Measurements from ENCODE around the gene ZSWIM9. TPM values are rescaled to one million over a fixed set of nuclear protein-coding genes. Genes with fewer than 3 reads are reported as not detected.

The ZSWIM9 gene
- total RNA-seq, 1 experiment from 2014 or later: 6.8 TPM

DNA sequence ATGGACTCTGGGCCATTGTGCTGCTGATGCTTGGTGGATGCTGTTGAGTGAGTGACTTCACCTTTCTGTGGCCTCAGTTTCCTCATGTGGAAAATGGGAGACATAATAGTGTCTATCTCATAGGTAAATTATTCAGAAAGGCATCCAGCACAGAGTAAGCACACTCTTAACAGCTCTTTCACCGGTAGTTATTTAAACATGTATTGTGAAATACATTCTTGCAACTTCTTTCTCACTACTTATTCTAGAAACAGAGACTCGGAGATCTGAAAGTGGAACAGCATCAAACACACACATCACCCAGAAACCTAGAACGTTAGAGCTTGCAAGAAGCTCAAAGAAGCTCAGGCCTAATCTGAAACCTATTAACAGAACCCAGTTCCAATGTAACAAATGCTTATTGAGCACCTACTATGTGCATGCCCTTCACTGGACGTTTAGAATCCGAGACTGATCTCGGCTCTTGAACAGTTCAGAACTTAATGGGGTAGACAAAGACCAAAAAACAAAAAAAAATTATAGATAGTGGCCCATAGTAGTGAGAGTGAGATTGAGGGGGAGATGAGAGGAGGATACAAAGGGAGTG lies 4.1 kb downstream of the ZSWIM9 start:
- H3K36me3 ChIP-seq (ENCODE audit: control insufficient read depth, insufficient read depth, low read length): no peaks in the 10 kb centered on the region; the same call in 1 of the 2 replicates
- no peak overlapping the region for H3K4me3 ChIP-seq (ENCODE audit: low read depth in 2 of 2, low read length in 2 of 2)
- in situ Hi-C loops (cut with HindIII; ENCODE audit: low pct_unique_long_range_greater_than_20kb, low sequenced_read_pairs) (no loop called here), intact Hi-C loops (cut with micrococcal nuclease; ENCODE audit: unreplicated experiment) (no loop called here)
- H3K27ac ChIP-seq (ENCODE audit: low read length): no peak overlapping the region
- BruUV-seq (replicated peaks): TSS peak; percentile 28
- TF ChIP-seq, protein P1, sequence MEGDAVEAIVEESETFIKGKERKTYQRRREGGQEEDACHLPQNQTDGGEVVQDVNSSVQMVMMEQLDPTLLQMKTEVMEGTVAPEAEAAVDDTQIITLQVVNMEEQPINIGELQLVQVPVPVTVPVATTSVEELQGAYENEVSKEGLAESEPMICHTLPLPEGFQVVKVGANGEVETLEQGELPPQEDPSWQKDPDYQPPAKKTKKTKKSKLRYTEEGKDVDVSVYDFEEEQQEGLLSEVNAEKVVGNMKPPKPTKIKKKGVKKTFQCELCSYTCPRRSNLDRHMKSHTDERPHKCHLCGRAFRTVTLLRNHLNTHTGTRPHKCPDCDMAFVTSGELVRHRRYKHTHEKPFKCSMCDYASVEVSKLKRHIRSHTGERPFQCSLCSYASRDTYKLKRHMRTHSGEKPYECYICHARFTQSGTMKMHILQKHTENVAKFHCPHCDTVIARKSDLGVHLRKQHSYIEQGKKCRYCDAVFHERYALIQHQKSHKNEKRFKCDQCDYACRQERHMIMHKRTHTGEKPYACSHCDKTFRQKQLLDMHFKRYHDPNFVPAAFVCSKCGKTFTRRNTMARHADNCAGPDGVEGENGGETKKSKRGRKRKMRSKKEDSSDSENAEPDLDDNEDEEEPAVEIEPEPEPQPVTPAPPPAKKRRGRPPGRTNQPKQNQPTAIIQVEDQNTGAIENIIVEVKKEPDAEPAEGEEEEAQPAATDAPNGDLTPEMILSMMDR (IDR thresholded peaks at IDR 0.05): no peak
- TF ChIP-seq SIN3A (IDR thresholded peaks at IDR 0.05; ENCODE audit: borderline replicate concordance, insufficient read depth, low read depth, low read length) (no peak), POLR2AphosphoS5 (IDR thresholded peaks at IDR 0.05; ENCODE audit: low read depth, low read length) (no peak), TCF7L2 (IDR thresholded peaks at IDR 0.05; ENCODE audit: low read depth, low read length) (no peak)
- TF ChIP-seq, protein P2, sequence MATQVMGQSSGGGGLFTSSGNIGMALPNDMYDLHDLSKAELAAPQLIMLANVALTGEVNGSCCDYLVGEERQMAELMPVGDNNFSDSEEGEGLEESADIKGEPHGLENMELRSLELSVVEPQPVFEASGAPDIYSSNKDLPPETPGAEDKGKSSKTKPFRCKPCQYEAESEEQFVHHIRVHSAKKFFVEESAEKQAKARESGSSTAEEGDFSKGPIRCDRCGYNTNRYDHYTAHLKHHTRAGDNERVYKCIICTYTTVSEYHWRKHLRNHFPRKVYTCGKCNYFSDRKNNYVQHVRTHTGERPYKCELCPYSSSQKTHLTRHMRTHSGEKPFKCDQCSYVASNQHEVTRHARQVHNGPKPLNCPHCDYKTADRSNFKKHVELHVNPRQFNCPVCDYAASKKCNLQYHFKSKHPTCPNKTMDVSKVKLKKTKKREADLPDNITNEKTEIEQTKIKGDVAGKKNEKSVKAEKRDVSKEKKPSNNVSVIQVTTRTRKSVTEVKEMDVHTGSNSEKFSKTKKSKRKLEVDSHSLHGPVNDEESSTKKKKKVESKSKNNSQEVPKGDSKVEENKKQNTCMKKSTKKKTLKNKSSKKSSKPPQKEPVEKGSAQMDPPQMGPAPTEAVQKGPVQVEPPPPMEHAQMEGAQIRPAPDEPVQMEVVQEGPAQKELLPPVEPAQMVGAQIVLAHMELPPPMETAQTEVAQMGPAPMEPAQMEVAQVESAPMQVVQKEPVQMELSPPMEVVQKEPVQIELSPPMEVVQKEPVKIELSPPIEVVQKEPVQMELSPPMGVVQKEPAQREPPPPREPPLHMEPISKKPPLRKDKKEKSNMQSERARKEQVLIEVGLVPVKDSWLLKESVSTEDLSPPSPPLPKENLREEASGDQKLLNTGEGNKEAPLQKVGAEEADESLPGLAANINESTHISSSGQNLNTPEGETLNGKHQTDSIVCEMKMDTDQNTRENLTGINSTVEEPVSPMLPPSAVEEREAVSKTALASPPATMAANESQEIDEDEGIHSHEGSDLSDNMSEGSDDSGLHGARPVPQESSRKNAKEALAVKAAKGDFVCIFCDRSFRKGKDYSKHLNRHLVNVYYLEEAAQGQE (IDR thresholded peaks at IDR 0.05; ENCODE audit: insufficient read depth in 1 of 2, low read depth in 2 of 2, low read length in 1 of 2): no peak
- POLR2A ChIA-PET: no interaction called here
- no peak for DNase-seq (ENCODE audit: low read depth, low spot score)
- H3K4me1 ChIP-seq (ENCODE audit: control insufficient read depth, insufficient read depth, low read length): no peaks in the 10 kb centered on the region
- no peak for ATAC-seq
- H3K9me3 ChIP-seq (ENCODE audit: control insufficient read depth, insufficient read depth, low read depth, low read length): no peaks in the 10 kb centered on the region
- CTCF ChIA-PET: no interaction called here
- no peaks in the 10 kb centered on the region for H3K27me3 ChIP-seq (ENCODE audit: control insufficient read depth, insufficient read depth, low read length)

DNA sequence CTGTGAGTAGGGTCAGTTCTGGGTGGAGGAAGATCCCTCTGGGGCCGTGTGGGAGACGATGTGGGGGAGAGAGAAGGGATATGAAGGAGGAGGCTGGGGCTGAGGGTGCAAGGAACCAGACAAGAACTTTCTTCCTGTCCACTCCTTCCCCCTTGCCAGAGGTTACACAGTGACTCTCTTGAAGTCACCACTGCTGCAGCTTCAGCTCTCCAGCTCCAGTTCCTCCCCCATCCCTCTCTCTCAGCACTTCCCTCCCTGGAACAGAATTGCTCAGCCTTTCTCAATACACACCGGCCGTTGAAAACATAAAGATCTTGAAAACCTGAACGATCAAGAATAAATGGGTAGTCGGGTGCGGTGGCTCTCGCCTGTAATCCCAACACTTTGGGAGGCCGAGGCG lies 5.1 kb downstream of the ZSWIM9 start:
- DNase-seq (ENCODE audit: low read depth, low spot score): no peak
- Histone ChIP-seq H3K27me3 (ENCODE audit: control insufficient read depth, insufficient read depth, low read length) (no peaks in the 10 kb centered on the region), H3K4me3 (ENCODE audit: low read depth in 2 of 2, low read length in 2 of 2) (no peak overlapping the region), H3K4me1 (ENCODE audit: control insufficient read depth, insufficient read depth, low read length) (no peaks in the 10 kb centered on the region), H3K9me3 (ENCODE audit: control insufficient read depth, insufficient read depth, low read depth, low read length) (no peaks in the 10 kb centered on the region), H3K36me3 (ENCODE audit: control insufficient read depth, insufficient read depth, low read length) (no peaks in the 10 kb centered on the region; the same call in 1 of the 2 replicates), H3K27ac (ENCODE audit: low read length) (no peak overlapping the region)
- ChIA-PET POLR2A (interaction anchor here (0.5 kb wide), 1 partner anchor 8 kb away, joined by 3 read pairs; no protein-coding TSS in a partner anchor), CTCF (no interaction called here)
- BruUV-seq (replicated peaks): no TSS peak
- ATAC-seq: no peak
- TF ChIP-seq, protein P2 (IDR thresholded peaks at IDR 0.05; ENCODE audit: insufficient read depth in 1 of 2, low read depth in 2 of 2, low read length in 1 of 2): no peak
- TF ChIP-seq SIN3A (IDR thresholded peaks at IDR 0.05; ENCODE audit: borderline replicate concordance, insufficient read depth, low read depth, low read length) (no peak), POLR2AphosphoS5 (IDR thresholded peaks at IDR 0.05; ENCODE audit: low read depth, low read length) (no peak), TCF7L2 (IDR thresholded peaks at IDR 0.05; ENCODE audit: low read depth, low read length) (no peak)
- TF ChIP-seq, protein P1 (IDR thresholded peaks at IDR 0.05): no peak
- intact Hi-C loops (cut with micrococcal nuclease; ENCODE audit: unreplicated experiment) (no loop called here), in situ Hi-C loops (cut with HindIII; ENCODE audit: low pct_unique_long_range_greater_than_20kb, low sequenced_read_pairs) (no loop called here)
